Left kidney (tissue), 2 donors: ENCODE measurements around the gene ADAMTS3. TPM values are rescaled to one million over a fixed set of nuclear protein-coding genes. Genes with fewer than 3 reads are reported as not detected.
A peak's percentile ranks its signal among the peaks of the same experiment; 100 is the strongest.
"Not testable (repeated sequence)": the region's sequence is repeated elsewhere in the genome, so short reads cannot be mapped to it uniquely, and the experiment has no call there.

Experiments used
- DNase-seq: peaks from one replicate; pipeline ENCODE4 v3.0.0-alpha.2; 2013
- polyA plus RNA-seq: library from polyadenylated mRNA; unstranded; fragments of 120-200 nt; gene quantifications from one replicate; pipeline ENCODE4 v1.2.1, GENCODE V29; 2013; ENCODE audit not compliant: insufficient read length

ADAMTS3 gene
- polyA plus RNA-seq, 1 donor: 15.7 TPM

- no peak for DNase-seq
Measured at GRCh38 chr4:72471816-72472215, 97.2 kb downstream of the ADAMTS3 start.

GRCh38 chr4:72468904-72469502, 100.0 kb downstream of the ADAMTS3 start:
- peak; percentile 12 for DNase-seq

- no peak for DNase-seq
Measured at GRCh38 chr4:72467633-72468032, 101.4 kb downstream of the ADAMTS3 start.

- no peak for DNase-seq
Measured at GRCh38 chr4:72463724-72464123, 105.3 kb downstream of the ADAMTS3 start.

GRCh38 chr4:72457158-72457557, 111.9 kb downstream of the ADAMTS3 start:
- no peak for DNase-seq

- DNase-seq: no peak
Measured at GRCh38 chr4:72451349-72451748, 117.7 kb downstream of the ADAMTS3 start.

- DNase-seq: no peak
Measured at GRCh38 chr4:72449705-72450104, 119.3 kb downstream of the ADAMTS3 start.

GRCh38 chr4:72448231-72448630, 120.8 kb downstream of the ADAMTS3 start:
- DNase-seq: no peak

- no peak for DNase-seq
Measured at GRCh38 chr4:72446353-72447055, 122.5 kb downstream of the ADAMTS3 start.

- no peak for DNase-seq
Measured at GRCh38 chr4:72444092-72444491, 124.9 kb downstream of the ADAMTS3 start.

- no peak for DNase-seq
Measured at GRCh38 chr4:72442715-72443114, 126.3 kb downstream of the ADAMTS3 start.

- DNase-seq: no peak
Measured at GRCh38 chr4:72442147-72442546, 126.9 kb downstream of the ADAMTS3 start.

GRCh38 chr4:72440386-72440785, 128.6 kb downstream of the ADAMTS3 start:
- no peak for DNase-seq

GRCh38 chr4:72432975-72433374, 136.0 kb downstream of the ADAMTS3 start:
- DNase-seq: no peak

- no peak for DNase-seq
Measured at GRCh38 chr4:72432282-72432681, 136.7 kb downstream of the ADAMTS3 start.

GRCh38 chr4:72430988-72431387, 138.0 kb downstream of the ADAMTS3 start:
- no peak for DNase-seq

GRCh38 chr4:72430050-72430449, 139.0 kb downstream of the ADAMTS3 start:
- no peak for DNase-seq

GRCh38 chr4:72429397-72429889, 139.6 kb downstream of the ADAMTS3 start:
- DNase-seq: no peak

GRCh38 chr4:72427057-72427456, 142.0 kb downstream of the ADAMTS3 start:
- DNase-seq: no peak

- DNase-seq: not testable (repeated sequence)
Measured at GRCh38 chr4:72425908-72426307, 143.1 kb downstream of the ADAMTS3 start.

GRCh38 chr4:72424006-72424405, 145.0 kb downstream of the ADAMTS3 start:
- DNase-seq: no peak

GRCh38 chr4:72422416-72422815, 146.6 kb downstream of the ADAMTS3 start:
- no peak for DNase-seq

- DNase-seq: peak; percentile 3
Measured at GRCh38 chr4:72418458-72418857, 150.6 kb downstream of the ADAMTS3 start.

- no peak for DNase-seq
Measured at GRCh38 chr4:72410158-72410557, 158.9 kb downstream of the ADAMTS3 start.
